Small intestine (tissue), 7 donors: ENCODE results near the gene TMEM121. TPM values are rescaled to one million over a fixed set of nuclear protein-coding genes. Genes with fewer than 3 reads are reported as not detected.
"Not testable (repeated sequence)": the region's sequence is repeated elsewhere in the genome, so short reads cannot be mapped to it uniquely, and the experiment has no call there.

Experiments
- DNase-seq, 2 donors: peaks; one replicate each; pipeline versions ENCODE4 v3.0.0 to v3.0.0-alpha.2; 2013
- FAIRE-seq: peaks from 2 replicates; lab custom pipeline; 2012; peaks lifted over from hg19 to GRCh38; lab: Jason Lieb, UNC
- H3K27ac ChIP-seq, 3 donors: one replicate each; pipeline ENCODE4 v1.5.1; 2013; ENCODE audit warnings: low read length in 2 of 3, mild to moderate bottlenecking in 2 of 3, control low read depth in 1 of 3, inconsistent platforms in 1 of 3, low read depth in 1 of 3, moderate library complexity in 1 of 3
- H3K27me3 ChIP-seq, 3 donors: one replicate each; pipeline ENCODE4 v1.6.1; 2013; ENCODE audit warnings: low read length in 3 of 3, inconsistent platforms in 1 of 3; ENCODE audit not compliant: control insufficient read depth in 3 of 3, insufficient read depth in 3 of 3
- H3K36me3 ChIP-seq, 3 donors: one replicate each; pipeline ENCODE4 v1.6.1; 2013; ENCODE audit warnings: low read length in 3 of 3, inconsistent platforms in 1 of 3, low read depth in 1 of 3, mild to moderate bottlenecking in 1 of 3, moderate library complexity in 1 of 3; ENCODE audit not compliant: control insufficient read depth in 3 of 3, insufficient read depth in 2 of 3
- H3K4me1 ChIP-seq, 3 donors: one replicate each; pipeline ENCODE4 v1.6.1; 2013; ENCODE audit warnings: low read length in 2 of 3, inconsistent platforms in 1 of 3, low read depth in 1 of 3, mild to moderate bottlenecking in 1 of 3, moderate library complexity in 1 of 3; ENCODE audit not compliant: control insufficient read depth in 3 of 3, insufficient read depth in 2 of 3
- H3K4me3 ChIP-seq, 3 donors: one replicate each; pipeline ENCODE4 v1.5.1; 2013; ENCODE audit warnings: low read length in 3 of 3, control low read depth in 1 of 3, inconsistent platforms in 1 of 3, low read depth in 1 of 3, mild to moderate bottlenecking in 1 of 3, moderate library complexity in 1 of 3
- H3K9me3 ChIP-seq, 2 donors: one replicate each; pipeline ENCODE4 v1.6.1; 2013; ENCODE audit warnings: low read depth in 1 of 2, low read length in 1 of 2; ENCODE audit not compliant: control insufficient read depth in 2 of 2, insufficient read depth in 1 of 2
- WGBS, 3 donors: extraction: QIAGEN DNeasy Blood & Tissue Kit; methylation state at CpG; one replicate each; pipeline ENCODE4 v1.1.7; 2013; 5-methylcytosine and 5-hydroxymethylcytosine counted together
- polyA plus RNA-seq, 4 donors: library from polyadenylated mRNA; stranded (reverse) in 3 of 4; unstranded in 1 of 4; fragments of 200-250 nt in 3 of 4; fragments of 120-200 nt in 1 of 4; gene quantifications; one replicate each; pipeline versions ENCODE4 v1.2.1 to v1.2.3, GENCODE V29; 2013
- donor health status: healthy with polysubstance abuse.
- donor health status: control.
- donor health status: control.
- donor health status: Bipolar disorder and iron deficiency.
- donor health status: healthy.

TMEM121 gene
- polyA plus RNA-seq, 4 donors: 1.5 to 2.0 TPM; not detected in 2

DNA sequence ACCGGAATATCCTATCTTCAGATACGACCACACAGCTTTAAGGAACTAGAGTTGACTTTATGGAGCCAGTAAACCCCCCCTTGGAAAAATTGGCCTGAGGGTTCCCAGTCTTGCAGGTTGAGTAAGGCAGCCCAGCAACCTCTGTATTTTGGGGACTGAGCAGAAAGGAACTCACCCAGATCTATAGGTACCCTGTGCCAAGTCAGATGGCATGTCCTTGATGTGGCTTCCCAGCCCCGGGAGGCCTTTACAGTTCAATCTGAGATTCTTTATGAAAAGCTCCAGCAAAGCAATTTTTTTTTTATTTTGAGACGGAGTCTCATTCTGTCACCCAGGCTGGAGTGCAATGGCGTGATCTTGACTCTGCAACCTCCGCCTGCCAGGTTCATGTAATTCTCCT lies 27.6 kb downstream of the TMEM121 start:
- no peak for DNase-seq
- no peak for FAIRE-seq
- no peaks in the 10 kb centered on the region for H3K27me3 ChIP-seq
- H3K9me3 ChIP-seq: peaks cover 0 to 2% of the 10 kb centered on the region in 2 donors
- 81 to 86% (median 82%) methylated on average over 6 of the region's 6 CpGs for WGBS, 3 donors
- no peak overlapping the region for H3K4me3 ChIP-seq
- H3K4me1 ChIP-seq: no peaks in the 10 kb centered on the region
- no peaks in the 10 kb centered on the region for H3K36me3 ChIP-seq
- H3K27ac ChIP-seq: no peak overlapping the region

DNA sequence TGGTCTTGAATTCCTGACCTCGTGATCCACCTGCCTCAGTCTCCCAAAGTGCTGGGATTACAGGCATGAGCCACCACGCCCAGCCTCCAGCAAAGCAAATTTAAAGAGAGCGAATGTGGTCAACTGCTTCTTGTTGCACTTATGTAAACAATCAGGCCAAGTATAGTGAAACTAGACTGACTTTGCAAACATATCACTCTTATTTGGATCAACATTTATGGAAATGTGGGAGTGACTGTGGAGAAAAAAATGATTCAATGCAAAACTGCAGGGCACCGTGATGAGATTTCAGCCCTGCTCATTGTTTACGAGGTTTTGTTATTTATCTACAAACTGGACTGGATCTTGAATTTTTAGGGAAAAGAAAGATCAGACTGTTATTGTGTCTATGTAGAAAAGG lies 28.1 kb downstream of the TMEM121 start:
- WGBS, 3 donors: 56 to 72% (median 68%) methylated on average over 5 of the region's 5 CpGs
- Histone ChIP-seq H3K9me3 (no peaks in the 10 kb centered on the region), H3K4me3 (no peak overlapping the region), H3K27ac (no peak overlapping the region), H3K4me1 (no peaks in the 10 kb centered on the region), H3K27me3 (no peaks in the 10 kb centered on the region), H3K36me3 (no peaks in the 10 kb centered on the region)
- DNase-seq (no peak), FAIRE-seq (no peak)

DNA sequence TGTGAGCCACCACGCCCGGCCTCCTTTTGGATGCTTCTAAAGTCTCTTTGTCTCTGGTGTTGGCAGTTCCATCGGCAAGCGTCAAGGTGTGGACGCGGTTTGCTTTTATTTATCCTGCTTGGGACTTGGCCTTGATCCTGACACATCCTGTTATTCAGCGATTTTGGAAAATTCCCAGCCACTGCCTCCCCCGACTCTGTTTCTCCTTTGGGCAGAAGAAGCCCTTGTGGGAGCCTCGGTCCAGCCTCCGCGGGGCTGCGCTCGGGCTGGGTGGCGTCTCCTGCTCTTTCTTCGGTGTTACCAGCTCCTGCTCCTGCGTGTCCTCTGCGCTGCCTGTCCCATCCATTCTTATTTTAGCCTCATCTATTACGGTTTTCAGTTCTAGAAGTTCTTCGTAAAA lies 31.3 kb downstream of the TMEM121 start:
- not testable (repeated sequence) for H3K36me3 ChIP-seq, H3K27me3 ChIP-seq, H3K4me3 ChIP-seq, H3K9me3 ChIP-seq, H3K27ac ChIP-seq, H3K4me1 ChIP-seq, FAIRE-seq, DNase-seq
- WGBS, 3 donors: 79 to 90% (median 89%) methylated on average over 18 to 19 of the region's 19 CpGs

DNA sequence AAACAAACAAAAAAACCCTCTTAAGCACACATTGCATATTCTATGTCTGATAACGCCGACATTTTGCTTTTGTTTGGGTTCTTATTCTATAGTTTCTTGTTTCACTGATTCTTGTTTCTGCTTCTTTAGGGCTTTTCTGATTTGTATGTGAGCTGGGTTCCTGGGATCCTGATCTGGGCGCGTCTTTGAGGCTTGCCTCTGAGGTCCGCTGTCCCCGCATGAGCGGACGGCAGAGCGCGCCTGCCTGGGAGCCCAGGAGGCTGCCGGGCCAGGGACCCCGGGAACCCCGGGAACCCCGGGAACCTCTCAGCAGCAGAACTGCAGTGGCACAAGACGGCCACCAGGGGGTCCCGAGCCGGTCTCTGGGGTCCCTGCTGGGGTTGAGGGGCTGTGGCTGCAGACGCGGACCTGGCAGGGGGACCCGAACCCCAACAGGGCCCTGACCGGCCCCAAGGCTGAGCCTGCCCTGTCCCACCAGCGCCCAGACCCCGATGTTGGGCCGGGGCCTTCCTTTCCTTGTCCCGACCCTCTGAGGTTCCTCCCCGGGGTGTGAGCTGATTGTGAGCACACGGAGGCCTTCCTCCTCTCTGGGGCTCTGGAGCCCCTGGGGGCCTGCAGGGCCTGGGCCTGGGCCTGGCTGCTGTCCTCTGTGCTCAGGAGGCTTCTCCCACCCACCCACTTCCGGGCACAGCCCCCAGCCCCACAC lies 32.2 kb downstream of the TMEM121 start:
- not testable (repeated sequence) for FAIRE-seq, H3K27me3 ChIP-seq, H3K4me3 ChIP-seq, H3K27ac ChIP-seq, H3K4me1 ChIP-seq, H3K9me3 ChIP-seq, DNase-seq, H3K36me3 ChIP-seq
- 70 to 76% (median 71%) methylated on average over 12 to 19 of the region's 28 CpGs for WGBS, 3 donors

DNA sequence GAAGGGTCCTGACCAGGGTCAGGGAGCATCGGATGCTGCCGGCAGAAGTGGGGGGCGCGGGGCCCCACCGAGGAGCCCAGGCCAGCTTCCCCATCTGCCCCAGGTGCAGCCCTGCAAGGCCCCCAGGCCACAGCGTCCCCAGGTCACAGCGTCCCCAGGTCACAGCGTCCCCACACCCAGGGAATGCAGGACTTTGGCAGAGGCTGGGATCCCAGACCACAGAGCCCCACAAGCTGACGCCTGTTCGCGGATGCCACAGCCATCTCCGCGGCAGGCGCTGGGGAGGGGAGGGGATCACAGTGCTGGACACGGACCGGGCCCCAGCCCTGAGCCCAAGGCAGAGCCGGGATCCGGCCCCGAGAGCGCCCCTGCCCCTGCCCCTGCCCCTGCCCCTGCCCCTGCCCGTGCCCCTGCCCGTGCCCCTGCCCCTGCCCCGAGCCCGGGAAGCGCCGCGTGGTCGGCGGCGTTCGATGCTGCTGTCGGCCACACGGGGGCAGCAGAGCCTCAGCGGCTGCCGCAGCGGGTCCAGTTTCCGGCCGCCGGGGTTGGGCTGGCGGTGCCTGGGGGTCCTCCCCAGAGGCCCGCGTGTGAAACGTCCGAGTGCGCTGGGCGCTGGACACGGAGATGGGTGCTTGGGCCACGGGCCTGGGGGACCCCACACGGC lies 33.1 kb downstream of the TMEM121 start:
- H3K9me3 ChIP-seq, H3K36me3 ChIP-seq, DNase-seq, H3K4me3 ChIP-seq, H3K27me3 ChIP-seq, H3K4me1 ChIP-seq, H3K27ac ChIP-seq, FAIRE-seq: not testable (repeated sequence)
- 16 to 63% (median 51%) methylated on average over 3 to 31 of the region's 49 CpGs for WGBS, 3 donors

DNA sequence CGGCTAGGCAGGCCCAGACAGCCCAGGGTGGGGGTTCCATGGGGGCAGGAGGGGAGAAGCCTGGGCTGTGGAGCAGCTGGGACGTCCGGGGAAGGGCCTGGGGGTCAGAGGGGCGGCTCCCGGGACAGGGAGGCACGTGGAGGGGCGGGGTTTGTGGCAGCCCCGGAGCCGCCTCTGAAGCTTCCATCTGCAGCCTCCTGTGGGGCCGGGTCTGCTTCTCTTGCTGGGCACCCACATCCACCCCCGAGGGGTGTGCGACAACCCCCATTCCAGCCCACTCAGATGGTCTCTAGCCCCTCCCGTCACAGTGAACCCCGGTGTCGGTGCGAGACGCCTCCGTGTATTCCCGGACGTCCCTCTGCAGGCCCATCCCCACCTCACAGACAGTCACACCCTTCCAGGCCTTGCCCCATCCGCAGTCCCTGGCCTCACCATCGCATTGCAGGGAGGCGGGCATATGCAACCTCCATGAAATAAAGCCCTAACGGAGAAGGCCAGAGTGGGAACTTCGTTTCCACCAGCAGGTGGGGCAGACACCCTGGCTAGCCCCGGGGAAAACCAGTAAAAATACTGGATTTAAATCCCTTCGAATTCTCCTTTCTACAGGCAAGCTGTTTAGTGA lies 33.8 kb downstream of the TMEM121 start:
- H3K27ac ChIP-seq, FAIRE-seq, H3K4me3 ChIP-seq, H3K4me1 ChIP-seq, H3K36me3 ChIP-seq, DNase-seq, H3K27me3 ChIP-seq, H3K9me3 ChIP-seq: not testable (repeated sequence)
- WGBS, 3 donors: 7 to 32% (median 31%) methylated on average over 4 to 8 of the region's 27 CpGs

GRCh38 chr14:105561345-105561744 lies 35.0 kb downstream of the TMEM121 start:
- H3K4me3 ChIP-seq, DNase-seq, H3K27ac ChIP-seq, H3K4me1 ChIP-seq, FAIRE-seq, H3K27me3 ChIP-seq, H3K36me3 ChIP-seq, H3K9me3 ChIP-seq: not testable (repeated sequence)
- 77 to 82% (median 82%) methylated on average over 7 to 8 of the region's 14 CpGs for WGBS, 3 donors

DNA sequence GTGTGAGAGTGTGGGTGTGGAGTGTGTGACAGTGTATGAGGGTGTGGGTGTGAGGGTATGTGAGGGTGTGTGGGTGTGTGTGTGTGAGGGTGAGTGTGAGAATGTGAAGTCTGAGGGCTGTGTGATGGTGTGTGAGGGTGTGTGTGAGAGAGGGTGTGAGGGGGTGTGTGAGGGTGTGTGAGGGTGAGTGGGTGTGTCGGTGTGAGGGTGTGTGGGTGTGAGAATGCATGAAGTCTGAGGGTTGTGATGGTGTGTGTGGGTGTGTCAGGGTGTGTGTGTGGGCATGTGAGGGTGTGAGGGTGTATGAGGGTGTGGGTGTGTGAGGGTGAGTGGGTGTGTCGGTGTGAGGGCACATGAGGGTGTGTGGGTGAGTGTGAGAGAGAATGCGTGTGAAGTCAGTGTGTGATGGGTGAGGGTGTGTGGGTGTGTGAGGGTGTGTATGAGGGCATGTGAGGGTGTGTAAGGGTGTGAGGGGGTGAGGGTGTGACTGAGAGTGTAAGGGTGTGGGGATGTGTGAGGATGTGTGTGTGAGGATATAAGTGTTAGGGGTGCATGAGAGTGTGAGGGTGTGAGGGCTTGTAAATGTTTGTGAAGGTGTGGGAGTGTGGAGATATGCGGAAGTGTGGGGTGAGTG lies 36.4 kb downstream of the TMEM121 start:
- FAIRE-seq (no peak), DNase-seq (no peak)
- Histone ChIP-seq H3K9me3 (no peaks in the 10 kb centered on the region), H3K27ac (peak overlapping the region in 1 of 3 donors; percentile 7), H3K4me1 (no peaks in the 10 kb centered on the region), H3K4me3 (no peak overlapping the region), H3K27me3 (no peaks in the 10 kb centered on the region), H3K36me3 (no peaks in the 10 kb centered on the region)
- WGBS, 3 donors: 81 to 87% (median 82%) methylated on average over 4 of the region's 4 CpGs
